HG03066 (cell line): ENCODE results near the gene GRHPR.
"Not testable (repeated sequence)": the region's sequence is repeated elsewhere in the genome, so short reads cannot be mapped to it uniquely, and the experiment has no call there.

ENCODE experiments used
- ATAC-seq: cut with Tn5 transposase; IDR thresholded peaks from one replicate; pipeline ENCODE4 v1.9.1; 2021; ENCODE audit warnings: low read depth; ENCODE audit not compliant: unreplicated experiment

The GRHPR gene

DNA sequence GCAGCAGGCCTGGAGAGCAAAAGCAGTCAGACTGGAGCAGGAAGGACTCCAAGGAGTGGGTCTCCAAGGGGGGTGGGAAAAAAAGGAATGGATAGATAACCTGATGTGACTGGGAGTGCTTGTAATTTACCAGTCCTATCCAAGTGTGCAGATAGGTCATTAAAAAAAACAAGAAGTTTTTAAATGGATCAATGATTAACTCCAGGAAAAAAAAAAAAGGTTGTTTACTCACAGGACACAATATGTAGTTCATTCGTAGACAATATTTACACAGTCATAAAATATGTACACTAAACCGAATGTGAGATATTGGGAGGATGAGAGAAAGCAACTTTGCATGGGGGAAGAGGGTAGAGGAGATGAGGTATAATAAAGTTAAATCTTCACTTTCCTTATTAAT, 22.4 kb downstream of the GRHPR start:
- ATAC-seq = no peak

DNA sequence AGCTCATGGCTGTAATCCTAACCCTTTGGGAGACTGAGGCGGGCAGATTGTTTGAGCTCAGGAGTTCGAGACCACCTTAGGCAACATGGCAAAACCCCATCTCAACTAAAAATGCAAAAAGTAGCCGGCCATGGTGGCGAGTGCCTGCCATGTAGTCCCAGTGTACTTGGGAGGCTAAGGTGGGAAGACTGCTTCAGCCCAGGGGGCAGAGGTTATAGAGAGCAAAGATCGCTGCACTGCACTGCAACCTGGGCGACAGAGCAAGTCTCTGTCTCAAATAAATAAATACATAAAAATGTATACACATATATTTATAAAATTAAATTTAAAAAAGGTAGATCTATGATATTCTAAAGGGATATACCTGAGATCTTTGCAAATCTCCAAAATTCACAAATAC, 23.3 kb downstream of the GRHPR start:
- no peak for ATAC-seq

DNA sequence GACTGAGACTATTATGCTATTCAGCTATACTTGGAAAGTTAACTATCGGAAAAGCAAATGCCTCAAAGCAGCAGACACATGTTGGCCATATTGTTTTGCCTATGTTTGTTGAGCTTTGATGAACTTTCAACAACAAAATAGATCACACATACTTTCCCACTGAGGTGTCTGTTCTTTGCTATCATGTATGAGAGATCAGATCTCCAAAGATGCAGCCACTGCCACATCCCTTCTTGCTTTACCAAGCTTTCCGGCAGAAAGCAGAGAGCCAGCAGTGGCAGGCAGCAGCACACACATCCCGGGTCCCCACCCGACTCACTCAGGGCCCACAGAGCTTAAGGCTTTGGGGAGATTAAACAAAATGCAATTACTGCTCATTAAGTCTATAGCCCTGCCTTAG, 23.9 kb downstream of the GRHPR start:
- no peak for ATAC-seq

DNA sequence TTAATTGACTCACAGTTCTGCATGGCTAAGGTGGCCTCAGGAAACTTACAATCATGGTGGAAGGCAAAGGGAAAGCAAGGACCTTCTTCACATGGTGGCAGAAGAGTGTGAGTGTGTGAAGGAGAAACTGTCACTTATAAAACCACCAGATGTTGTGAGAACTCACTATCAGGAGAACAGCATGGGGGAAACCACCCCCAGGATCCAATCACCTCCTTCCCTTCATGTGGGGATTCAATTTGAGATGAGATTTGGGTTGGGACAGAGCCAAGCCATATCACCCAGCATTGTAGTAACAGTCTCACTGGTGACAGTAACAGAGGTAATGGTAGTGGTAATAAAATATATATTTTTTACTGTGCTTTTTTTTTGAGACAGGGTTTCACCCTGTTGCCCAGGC, 24.6 kb downstream of the GRHPR start:
- ATAC-seq = no peak

DNA sequence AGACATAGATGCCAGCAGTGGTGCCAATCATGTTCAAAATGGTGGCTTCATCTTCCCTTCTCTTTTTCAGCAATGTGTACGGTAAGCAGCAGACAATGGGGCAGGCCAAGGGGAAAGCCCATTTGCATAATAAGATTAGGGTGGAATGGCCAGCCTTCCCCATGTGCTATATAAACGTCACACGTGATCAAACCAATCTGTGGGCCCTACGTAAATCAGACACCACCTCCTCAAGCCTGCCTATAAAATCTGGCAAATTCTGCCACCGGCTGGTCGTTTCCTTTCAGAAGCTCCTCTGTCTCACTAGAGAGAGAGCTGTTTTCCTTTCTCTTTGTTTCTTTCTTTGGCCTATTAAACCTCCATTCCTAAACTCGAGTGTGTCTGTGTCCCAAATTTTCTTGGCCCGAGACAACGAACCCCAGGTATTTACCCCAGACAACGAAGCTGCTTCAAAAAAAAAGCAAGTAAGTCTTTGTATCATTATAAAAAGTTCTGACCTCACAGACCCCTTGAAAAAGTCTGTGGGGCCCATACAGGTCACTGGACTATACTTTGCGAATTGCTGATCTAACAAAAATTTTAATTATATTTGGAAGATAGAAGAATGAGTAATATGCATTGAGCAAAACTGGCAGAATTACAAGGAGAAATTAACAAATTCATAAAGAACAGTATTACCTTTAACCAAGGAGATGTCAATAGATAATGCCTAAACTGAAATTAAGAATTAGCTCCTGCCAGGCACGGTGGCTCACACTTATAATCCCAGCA, 27.6 kb downstream of the GRHPR start:
- no peak for ATAC-seq

DNA sequence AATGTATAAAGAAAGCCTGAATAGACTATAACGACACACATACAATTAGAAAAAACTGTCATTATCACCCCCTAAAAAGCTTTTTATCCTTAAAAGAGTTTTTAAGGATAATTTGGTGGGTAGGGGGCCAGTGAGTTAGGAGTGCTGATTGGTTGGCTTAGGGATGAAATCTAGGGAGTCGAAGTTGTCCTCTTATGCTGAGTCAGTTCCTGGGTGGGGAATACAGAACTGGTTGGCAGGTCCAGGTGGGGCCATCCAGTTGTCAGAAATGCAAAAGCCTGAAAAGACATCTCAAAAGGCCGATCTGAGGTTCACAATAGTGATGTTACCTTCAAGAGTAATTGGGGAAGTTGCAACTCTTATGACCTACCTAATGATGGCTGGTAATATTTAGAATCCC, 29.1 kb downstream of the GRHPR start:
- ATAC-seq = no peak

DNA sequence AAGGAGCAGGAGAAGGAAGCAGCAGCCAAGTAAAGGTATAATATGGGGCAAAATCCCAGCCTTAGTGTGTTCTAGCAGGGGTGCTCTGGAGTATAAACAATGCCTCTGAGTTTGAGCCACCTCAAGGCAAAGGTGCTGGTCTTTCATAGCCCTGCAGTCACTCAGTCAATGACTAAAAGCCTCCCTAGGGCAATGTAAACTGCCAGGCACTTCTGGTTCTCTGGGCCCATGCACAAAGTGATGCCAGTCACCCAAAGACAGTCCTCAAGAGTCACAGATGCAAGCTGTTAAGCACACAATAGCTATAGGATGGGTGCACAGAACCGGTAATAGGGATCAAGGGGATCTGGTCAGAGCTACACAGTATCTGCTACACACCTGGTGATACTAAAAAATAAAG, 30.1 kb downstream of the GRHPR start:
- ATAC-seq = no peak

DNA sequence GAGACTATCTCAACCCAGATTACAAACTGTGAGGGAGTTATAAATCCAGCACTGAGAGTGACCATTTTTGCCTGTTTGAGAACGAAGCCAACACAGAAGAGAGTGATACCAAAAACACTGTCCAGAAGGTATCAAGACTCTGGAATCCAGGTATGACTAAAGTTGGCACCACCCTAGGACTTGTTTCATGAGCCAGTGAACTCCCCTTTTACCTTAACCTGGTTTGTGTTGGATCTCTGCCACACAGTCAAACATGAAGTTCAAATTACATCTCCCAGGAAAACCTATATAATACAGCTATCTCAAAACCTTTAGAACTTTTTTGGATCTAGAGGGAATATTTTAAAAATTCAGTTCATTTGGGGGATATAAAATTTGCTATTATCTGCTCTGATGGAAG, 31.3 kb downstream of the GRHPR start:
- no peak for ATAC-seq

DNA sequence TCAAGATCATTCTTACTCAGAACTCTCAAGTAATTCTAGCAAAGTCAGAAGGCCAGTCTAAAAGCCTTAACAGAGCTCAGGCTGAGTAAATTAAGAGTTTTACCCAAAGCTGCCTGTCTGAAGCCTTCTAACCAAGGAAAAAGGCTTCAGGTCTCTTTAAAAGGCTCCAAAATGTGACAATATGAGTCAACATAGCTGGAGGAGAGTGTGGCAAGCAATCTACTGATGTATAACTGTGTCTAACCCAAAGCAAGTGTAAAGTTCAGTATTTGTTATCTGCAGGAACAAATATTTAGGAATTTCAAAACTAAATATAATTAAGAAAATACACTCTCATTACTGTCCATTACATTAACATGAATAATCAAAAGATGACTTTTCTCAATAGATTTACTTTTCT, 31.7 kb downstream of the GRHPR start:
- no peak for ATAC-seq

DNA sequence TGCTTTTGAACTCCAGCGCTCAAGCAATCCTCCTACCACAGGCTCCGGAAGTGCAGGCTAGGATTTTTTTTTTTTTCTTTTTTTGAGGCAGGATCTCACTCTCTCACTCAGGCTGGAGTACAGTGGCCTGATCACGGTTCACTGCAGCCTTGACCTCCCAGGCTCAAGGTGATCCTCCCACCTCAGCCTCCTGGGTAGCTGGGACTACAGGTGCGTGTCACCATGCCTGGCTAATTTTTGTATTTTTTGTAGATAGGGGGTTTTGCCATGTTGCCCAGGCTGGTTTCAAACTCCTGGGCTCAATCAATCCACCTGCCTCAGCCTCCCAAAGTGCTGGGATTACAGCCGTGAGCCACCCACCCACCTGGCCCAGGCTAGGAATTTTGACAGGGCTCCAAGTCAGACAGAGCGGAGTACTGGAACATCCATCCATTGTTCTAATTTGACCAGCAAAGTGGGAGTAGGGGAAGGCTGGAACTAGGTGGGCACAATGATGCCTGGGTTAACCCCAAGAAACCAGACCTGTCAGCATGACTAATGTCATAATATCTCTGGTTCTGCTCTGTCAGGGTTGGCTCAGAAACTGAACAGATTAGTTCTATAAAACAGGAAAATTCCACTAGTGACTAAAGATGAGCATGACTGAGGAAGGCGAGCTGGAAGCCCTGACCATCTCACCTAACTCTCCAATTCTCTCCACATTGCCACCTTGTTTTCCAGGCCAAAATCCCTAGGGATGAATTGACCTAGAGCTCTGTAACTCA, 33.6 kb downstream of the GRHPR start:
- no peak for ATAC-seq

DNA sequence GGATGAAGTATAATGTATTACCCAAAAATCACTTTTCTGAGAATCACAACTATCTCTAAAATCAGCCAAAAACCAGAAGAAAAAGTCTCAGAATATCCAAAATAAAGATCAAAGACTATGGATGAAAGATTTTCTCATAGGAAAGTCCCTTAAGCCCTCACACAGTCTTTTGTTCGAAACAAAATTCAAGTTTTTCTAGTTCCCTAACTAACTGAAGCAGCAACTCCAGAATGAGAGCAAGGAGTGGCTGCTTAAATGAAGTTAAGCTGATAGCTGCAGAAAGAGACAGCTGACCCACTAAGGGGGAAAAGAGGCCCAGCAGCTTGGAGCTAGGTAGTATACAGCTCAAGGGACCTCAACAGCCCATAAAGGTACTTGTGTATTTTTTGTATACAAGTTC, 34.3 kb downstream of the GRHPR start:
- ATAC-seq = no peak

DNA sequence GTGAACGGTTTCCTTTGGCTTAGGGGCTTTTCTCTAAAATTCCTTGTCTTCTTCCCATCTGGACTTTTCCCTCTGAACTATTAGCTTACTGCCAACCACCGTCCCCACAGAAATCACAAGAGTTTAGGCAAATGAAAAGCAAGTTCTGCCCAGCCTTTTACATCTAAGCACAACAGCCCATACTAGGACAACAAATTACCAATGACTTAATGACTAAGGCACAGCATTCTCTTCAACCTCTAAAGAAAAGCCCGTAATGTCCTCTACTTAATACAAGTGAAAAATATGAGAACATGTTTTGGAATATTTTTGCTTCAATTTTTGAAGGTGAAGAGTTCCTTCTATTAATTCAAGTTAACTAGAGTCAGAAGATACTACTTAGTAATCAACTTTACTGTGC, 41.5 kb downstream of the GRHPR start:
- ATAC-seq = no peak

DNA sequence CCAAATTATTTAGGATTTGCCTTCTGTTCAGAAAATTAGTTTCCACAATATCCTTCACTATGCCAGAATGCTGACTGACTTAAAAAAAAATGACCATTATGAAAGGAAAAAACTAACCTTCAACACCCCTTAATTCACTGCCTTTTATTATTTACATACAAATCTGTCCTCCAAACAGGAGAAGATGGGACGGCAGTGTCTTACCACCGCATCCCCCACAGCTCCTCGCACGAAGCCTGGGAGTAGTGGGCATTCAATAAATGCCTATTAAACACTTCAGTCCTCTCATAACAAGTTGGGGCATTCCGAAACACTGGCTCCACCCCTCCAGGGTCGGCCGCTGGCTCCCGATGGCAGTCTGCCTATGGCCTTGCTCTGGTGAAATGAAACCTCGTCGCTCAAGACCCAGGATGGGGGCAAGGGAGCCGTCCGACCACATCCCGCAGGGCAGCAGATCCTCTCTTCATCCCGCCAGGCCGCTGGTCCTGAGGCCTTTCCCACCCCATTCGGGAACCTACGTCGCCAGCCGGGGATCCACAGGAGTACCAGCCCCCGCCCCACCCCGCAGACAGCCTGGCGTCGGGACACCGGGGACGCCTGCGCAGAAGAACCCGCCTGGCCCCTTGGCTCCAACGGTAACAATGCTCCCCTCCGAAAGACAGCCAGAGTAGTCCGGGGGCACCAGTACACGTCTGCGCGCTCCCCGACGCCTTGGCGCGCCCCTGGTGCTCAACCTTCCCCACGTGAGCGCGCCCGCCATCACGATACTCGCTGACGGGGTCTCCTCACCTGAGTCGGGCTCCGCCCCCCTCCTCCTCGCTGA, 42.1 kb downstream of the GRHPR start:
- ATAC-seq = peak; percentile 43

DNA sequence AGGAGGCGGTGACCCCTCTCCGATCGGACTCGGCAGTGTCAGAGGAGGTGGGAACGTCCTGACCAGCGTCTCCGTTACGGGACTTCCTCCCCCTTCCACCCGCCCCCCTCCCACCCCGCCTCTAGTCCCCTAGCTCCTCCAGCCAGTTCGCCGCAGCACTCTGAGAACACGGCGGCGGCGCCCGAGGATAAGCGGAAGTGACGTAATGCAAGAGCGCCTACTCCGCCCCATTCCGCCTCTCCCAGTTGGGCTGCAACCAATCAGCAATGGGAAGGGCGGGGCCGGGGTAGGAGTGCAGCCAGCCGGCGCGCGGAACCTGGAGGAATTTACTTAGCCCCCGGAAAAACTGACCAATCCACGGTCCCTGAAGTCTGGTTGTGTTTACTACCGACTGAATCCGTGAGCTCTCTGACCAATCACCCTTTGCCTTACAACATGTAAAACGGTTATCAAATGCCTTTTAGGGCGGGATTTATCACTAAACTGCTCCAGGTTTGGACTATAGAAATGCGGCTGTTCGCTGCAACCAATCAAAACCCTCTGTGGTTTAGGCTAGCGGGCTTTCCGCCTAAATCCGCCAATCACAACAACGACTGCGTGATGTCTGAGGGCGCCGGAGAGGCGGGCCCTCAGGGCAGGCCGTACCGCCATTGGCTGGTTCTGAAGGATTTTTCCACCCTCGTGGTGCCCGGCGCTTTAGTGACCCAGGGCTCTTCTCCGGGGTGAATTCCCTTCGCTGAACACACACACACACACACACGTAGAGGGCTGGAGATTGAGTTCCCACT, 42.9 kb downstream of the GRHPR start, which contains the start of gene ZBTB5:
ZBTB5 (minus strand) TSS at position 202 of the 788 bp plus-strand sequence. CDS start 22,899 bp downstream, outside the sequence.
- peak; percentile 68 for ATAC-seq

DNA sequence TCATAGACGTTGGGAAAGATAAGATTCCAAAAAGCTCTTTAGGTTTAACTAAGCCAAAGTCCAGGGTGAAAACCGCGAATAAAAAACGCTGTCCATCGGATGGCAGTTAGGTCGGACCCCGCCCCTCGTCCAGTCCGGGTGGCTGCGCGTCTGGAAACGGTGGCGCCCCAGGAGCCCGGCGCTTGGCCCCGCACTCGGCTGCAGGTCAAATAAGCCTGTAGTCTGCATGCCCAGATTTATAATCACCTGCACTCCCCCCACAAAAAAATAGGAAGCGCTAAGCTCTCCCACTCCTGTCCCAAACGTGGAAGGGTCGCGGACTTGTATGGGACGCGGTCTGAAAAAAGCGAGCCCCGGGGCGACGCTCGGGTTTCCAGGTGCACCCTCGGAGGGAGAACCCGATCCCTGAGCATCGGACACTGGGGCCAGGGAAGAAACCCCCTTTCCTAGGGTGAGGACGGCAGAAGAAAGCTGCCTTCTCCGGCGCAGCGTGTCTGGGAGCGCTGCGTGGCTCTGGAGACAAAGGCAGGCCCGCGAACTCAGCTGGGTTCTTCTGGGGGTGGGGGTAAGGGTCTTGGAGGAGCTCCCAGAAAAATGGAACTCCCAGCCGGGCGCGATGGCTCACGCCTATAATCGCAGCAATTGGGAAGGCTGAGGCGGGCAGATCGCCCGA, 43.7 kb downstream of the GRHPR start:
- ATAC-seq = peak; percentile 12

DNA sequence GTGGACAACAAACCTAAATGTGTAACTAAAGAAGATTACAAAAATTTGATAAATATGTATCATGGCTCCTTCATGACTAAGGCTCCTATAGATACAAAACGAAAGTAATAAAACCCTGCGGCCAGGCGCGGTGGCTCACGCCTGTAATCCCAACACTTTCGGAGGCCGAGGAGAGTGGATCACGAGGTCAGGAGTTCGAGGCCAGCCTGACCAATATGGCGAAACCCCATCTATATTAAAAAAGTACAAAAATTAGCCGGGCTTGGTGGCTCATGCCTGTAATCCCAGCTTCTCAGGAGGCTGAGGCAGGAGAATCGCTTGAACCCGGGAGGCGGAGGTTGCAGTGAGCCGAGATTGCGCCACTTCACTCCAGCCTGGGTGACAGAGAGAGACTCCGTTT, 45.0 kb downstream of the GRHPR start:
- ATAC-seq = not testable (repeated sequence)

DNA sequence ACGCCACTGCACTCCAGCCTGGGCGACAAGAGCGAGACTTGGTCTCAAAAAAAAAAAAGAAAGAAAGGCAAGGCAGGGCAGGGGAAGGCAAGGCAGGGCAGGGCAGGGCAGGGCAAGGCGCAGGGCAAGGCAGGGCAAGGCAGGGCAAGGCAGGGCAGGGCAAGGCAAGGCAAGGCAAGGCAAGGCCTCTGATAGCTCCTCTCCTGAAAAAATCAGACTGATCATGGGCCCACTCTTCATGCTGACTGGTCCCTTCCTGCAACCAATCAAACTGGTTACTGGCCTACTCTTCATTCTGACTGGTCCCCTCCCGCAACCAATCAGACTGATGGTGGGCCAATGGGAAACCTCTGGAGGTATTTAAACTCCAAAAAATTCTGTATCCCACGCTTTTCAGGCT, 46.1 kb downstream of the GRHPR start:
- ATAC-seq = no peak

DNA sequence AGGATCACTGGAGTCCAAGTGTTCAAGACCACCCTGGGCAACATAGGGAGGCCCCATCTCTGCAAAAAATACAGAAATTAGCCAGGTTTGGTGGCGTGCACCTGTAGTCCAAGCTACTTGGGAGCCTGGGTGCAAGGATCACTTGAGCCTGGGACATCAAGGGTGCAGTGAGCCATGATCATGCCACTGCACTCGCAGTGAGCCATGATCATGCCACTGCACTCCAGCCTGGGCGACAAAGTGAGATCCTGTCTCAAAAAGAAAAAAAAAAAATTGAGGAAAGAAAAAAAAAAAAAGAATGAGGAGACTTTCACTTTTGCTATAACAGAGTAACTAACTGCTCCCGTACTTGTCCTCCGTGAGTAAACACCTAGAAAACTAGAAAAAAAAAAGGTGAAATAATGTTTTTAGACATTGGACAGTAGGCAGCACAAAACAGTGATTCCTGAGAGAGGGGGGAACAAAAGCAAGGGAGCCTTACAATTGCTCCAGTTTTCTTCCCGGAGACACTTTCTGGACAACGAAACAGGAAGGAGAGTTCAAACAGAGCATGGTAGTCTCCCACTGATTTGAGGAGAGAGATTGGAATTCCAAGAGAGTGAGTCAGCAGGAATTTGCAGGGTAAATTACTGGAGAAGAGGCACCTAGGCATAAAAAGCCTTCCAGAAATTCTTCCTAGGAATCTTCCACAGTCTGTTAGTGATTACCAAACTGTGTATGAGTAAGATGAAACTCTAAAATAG, 49.6 kb downstream of the GRHPR start:
- no peak for ATAC-seq

DNA sequence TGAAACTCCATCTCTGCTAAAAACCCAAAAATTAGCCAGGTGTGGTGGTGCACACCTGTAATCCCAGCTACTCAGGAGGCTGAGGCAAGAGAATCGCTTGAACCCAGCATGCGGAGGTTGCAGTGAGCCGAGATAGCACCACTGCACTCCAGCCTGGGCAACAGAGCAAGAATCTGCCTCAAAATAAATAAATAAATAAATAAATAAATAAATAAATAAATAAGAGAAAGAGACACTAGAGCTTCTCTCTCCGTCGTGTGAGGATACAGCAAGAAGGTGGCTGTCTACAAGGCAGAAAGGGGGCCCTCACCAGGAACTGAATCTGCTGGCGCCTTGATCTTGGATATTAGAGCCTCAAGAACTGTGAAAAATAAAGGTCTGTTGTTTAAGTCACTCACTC, 51.5 kb downstream of the GRHPR start:
- not testable (repeated sequence) for ATAC-seq
